ENCODE results near the gene TMEM184A. TPM values are rescaled to one million over a fixed set of nuclear protein-coding genes. Genes with fewer than 3 reads are reported as not detected.

Gene TMEM184A
- total RNA-seq, 8 experiments from 2014 or later: 0.16 to 1.2 (median 0.47) TPM

DNA sequence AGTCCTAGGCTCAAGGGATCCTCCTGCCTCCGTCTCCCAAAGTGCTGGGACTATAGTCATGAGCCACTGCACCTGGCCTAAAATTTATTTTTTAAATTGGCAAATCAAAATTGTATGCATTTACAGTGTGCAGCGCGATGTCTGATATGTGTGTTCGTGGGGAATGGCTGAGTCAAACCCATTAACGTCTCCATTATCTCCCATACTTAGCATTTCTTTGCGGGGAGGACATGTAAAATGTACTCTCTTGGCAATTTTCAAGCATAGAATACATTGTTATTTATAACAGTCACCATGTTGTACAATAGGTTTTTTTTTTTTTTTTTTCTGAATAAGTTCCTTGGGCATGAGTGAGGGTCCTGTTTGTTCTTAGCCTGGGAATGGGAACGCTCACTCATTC, 3.8 kb downstream of the TMEM184A start:
- H3K4me3 ChIP-seq: no peak overlapping the region
- ATAC-seq (replicated peaks in 6 of 8): no peak
- peaks cover 14 to 19% of the 10 kb centered on the region in 2 donors for H3K4me1 ChIP-seq (replicated peaks in 1 of 2)
- in situ Hi-C loops (cut with MboI; ENCODE audit: low pct_unique_long_range_greater_than_20kb in 2 of 9, low sequenced_read_pairs in 9 of 9, unreplicated experiment in 9 of 9): loop anchor here in 1 of 9 experiments (25.0 kb wide), 1 partner anchor 660 kb away; no protein-coding TSS in a partner anchor
- WGBS, 10 experiments: 43 to 100% (median 73%) methylated on average over 1 to 6 of the region's 7 CpGs; no CpG with 5 or more reads in 1 of the 10 experiments
- no peak overlapping the region for H3K27ac ChIP-seq

GRCh38 chr7:1550846-1551155, 5.2 kb downstream of the TMEM184A start:
- H3K27ac ChIP-seq: no peak overlapping the region
- in situ Hi-C loops (cut with MboI; ENCODE audit: low pct_unique_long_range_greater_than_20kb in 2 of 9, low sequenced_read_pairs in 9 of 9, unreplicated experiment in 9 of 9): loop anchor here in 1 of 9 experiments (25.0 kb wide), 1 partner anchor 662 kb away; no protein-coding TSS in a partner anchor
- no peak overlapping the region for H3K4me3 ChIP-seq
- 93 to 95% methylated on average over 4 to 6 of the region's 17 CpGs; no CpG with 5 or more reads in 8 of the 10 experiments for WGBS, 10 experiments
- ATAC-seq (replicated peaks in 6 of 8): no peak
- peaks cover 10 to 12% of the 10 kb centered on the region in 2 donors for H3K4me1 ChIP-seq (replicated peaks in 1 of 2)

DNA sequence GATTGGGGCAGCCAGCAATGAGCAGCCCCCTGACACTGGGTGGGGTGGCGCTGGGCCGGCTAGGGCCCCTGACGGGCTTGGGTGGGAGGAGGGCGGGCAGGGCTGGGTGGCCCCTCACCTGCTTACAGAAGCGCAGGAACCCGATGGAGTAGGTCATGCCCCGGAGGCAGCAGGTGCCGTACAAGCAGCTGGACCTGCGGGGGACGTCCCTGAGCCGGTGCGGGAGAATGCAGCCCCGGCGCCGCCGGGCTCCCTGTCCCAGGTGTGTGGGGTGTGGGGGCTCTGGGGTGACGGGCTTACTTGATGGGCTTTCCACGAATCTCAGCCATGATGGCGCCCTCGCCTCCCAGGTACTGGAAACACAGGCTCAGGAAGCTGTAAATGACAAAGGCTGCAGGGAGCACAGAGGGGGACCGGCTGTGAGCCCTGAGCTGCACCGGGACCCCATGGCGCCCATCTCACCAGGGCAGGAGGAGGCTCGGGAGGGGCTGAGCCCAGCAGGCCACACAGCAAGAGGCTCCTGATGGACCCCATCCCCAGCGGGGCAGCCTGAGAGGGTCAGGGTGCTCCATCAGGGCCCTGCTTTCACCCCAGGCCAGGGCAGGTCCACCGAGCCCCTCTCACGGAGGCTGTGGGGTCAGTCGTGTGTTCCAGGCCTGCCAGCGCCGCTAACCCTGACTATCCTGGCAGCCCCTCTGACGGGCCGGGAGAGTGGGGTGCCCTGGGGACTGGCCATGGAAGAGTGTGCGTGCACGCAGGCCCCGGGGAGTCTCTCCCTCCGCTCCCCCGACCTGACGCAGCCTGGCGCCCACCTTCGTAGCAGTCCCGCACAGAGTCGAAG, 5.8 kb downstream of the TMEM184A start:
- H3K27ac ChIP-seq: no peak overlapping the region
- H3K4me1 ChIP-seq (replicated peaks in 1 of 2): peaks cover 4 to 6% of the 10 kb centered on the region in 2 donors
- WGBS, 10 experiments: 50 to 94% methylated on average over 2 to 3 of the region's 42 CpGs; no CpG with 5 or more reads in 8 of the 10 experiments
- H3K4me3 ChIP-seq: no peak overlapping the region
- in situ Hi-C loops (cut with MboI; ENCODE audit: low pct_unique_long_range_greater_than_20kb in 2 of 9, low sequenced_read_pairs in 9 of 9, unreplicated experiment in 9 of 9): loop anchor here in 1 of 9 experiments (25.0 kb wide), 1 partner anchor 662 kb away; no protein-coding TSS in a partner anchor
- no peak for ATAC-seq (replicated peaks in 6 of 8)

DNA sequence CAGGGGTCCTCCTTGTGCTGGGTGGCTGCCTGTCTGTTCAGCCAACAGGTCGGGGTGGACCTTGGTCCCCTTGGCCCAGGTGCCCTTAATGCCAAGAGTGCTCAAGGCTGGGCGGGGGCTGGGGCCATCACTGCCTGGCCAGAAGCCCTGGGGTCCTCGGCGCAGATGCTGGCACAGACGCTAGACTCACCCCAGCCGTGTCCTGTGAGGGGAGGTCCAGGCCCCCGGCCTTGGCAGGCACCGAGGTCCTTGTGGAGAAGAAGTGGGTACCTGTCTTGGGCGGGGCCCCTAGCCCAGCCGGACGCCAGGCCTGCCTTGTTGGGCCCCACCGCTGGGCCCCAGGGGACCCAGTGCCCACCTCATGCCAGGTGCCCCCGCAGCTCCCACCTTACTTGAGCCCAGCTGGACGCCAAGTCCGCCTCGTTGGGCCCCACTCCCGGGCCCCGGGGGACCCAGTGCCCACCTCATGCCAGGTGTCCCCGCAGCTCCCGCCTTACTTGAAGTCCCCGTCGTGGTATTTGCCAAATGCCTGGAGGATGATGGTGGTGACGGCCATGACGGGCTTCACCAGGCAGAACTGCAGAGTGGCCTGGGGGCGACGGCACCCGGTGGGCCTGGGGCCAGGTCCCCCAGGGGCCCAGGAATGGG, 6.5 kb downstream of the TMEM184A start:
- WGBS, 10 experiments: 80% methylated on average over 3 of the region's 27 CpGs; no CpG with 5 or more reads in 9 of the 10 experiments
- no peak for ATAC-seq (replicated peaks in 6 of 8)

DNA sequence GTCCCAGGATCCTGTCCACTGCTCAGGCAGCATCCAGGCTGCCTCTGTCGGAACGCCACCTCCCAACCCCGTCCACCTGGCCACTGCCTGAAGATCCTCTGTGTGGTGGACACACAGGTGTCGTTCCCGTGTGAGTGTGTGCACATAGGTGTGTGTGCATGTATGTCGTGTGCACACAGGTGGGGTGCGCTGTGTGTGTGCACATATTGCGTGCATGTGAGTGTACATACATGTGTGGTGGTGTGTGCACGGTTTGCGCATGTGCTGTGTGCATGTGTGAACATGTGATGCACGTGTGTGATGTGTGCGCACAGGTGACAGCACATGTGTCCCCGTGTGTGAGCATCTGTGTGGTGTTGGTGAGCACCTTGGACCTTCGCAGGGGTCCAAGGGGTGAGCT, 7.1 kb downstream of the TMEM184A start:
- in situ Hi-C loops (cut with MboI; ENCODE audit: low pct_unique_long_range_greater_than_20kb in 2 of 9, low sequenced_read_pairs in 9 of 9, unreplicated experiment in 9 of 9): no loop called here
- WGBS, 10 experiments: 57 to 90% (median 77%) methylated on average over 2 to 11 of the region's 14 CpGs; no CpG with 5 or more reads in 7 of the 10 experiments
- no peak overlapping the region for H3K4me3 ChIP-seq
- ATAC-seq (replicated peaks in 6 of 8): no peak
- peaks cover 0 to 10% of the 10 kb centered on the region in 2 donors for H3K4me1 ChIP-seq (replicated peaks in 1 of 2)
- H3K27ac ChIP-seq: no peak overlapping the region

More for the DNA sequence above, 6.5 kb downstream of the TMEM184A start:
- peaks cover 0 to 5% of the 10 kb centered on the region in 2 donors for H3K4me1 ChIP-seq (replicated peaks in 1 of 2)
- H3K4me3 ChIP-seq: no peak overlapping the region
- H3K27ac ChIP-seq: no peak overlapping the region
- in situ Hi-C loops (cut with MboI; ENCODE audit: low pct_unique_long_range_greater_than_20kb in 2 of 9, low sequenced_read_pairs in 9 of 9, unreplicated experiment in 9 of 9): loop anchor here in 1 of 9 experiments (25.0 kb wide), 1 partner anchor 663 kb away; no protein-coding TSS in a partner anchor

DNA sequence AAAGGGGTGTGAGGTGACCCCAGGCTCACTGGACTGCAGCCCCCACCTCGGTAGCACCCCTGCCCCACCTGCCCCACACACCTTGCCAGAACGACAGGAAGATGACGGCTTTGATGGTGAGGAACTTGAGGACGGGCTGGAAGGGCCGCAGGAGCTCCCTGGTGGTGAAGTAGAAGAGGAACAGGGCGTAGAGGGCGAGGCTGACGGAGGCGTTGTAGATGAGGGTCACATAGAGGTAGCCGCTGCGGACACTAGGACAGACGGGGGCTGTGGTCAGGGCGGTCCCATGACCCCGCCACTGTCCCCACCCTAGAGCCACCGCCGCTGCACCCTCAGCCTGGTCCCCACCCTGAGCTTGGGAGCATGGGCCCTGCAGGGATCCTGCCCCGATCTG, 7.6 kb downstream of the TMEM184A start:
- WGBS, 10 experiments: 100% methylated on average over 1 of the region's 17 CpGs; no CpG with 5 or more reads in 9 of the 10 experiments
- H3K27ac ChIP-seq: no peak overlapping the region
- no peak overlapping the region for H3K4me3 ChIP-seq
- ATAC-seq (replicated peaks in 6 of 8): peak in 2 of 8 experiments; percentile 31 to 33
- H3K4me1 ChIP-seq (replicated peaks in 1 of 2): peaks cover 3 to 15% of the 10 kb centered on the region in 2 donors
- in situ Hi-C loops (cut with MboI; ENCODE audit: low pct_unique_long_range_greater_than_20kb in 2 of 9, low sequenced_read_pairs in 9 of 9, unreplicated experiment in 9 of 9): no loop called here

GRCh38 chr7:1547777-1548437, 8.1 kb downstream of the TMEM184A start:
- in situ Hi-C loops (cut with MboI; ENCODE audit: low pct_unique_long_range_greater_than_20kb in 2 of 9, low sequenced_read_pairs in 9 of 9, unreplicated experiment in 9 of 9): no loop called here
- 86 to 100% methylated on average over 4 of the region's 35 CpGs; no CpG with 5 or more reads in 8 of the 10 experiments for WGBS, 10 experiments
- H3K27ac ChIP-seq: no peak overlapping the region
- H3K4me1 ChIP-seq (replicated peaks in 1 of 2): peaks cover 9 to 21% of the 10 kb centered on the region in 2 donors
- no peak overlapping the region for H3K4me3 ChIP-seq
- no peak for ATAC-seq (replicated peaks in 6 of 8)

- no peak for ATAC-seq (replicated peaks in 6 of 8)
- in situ Hi-C loops (cut with MboI; ENCODE audit: low pct_unique_long_range_greater_than_20kb in 2 of 9, low sequenced_read_pairs in 9 of 9, unreplicated experiment in 9 of 9): no loop called here
- no peak overlapping the region for H3K27ac ChIP-seq
- 84 to 100% (median 100%) methylated on average over 1 to 6 of the region's 41 CpGs; no CpG with 5 or more reads in 7 of the 10 experiments for WGBS, 10 experiments
- no peak overlapping the region for H3K4me3 ChIP-seq
- H3K4me1 ChIP-seq (replicated peaks in 1 of 2): peaks cover 14 to 28% of the 10 kb centered on the region in 2 donors
Observed at GRCh38 chr7:1546909-1547776, 8.9 kb downstream of the TMEM184A start.

- in situ Hi-C loops (cut with MboI; ENCODE audit: low pct_unique_long_range_greater_than_20kb in 2 of 9, low sequenced_read_pairs in 9 of 9, unreplicated experiment in 9 of 9): no loop called here
- Histone ChIP-seq H3K4me1 (replicated peaks in 1 of 2) (peaks cover 14 to 32% of the 10 kb centered on the region in 2 donors), H3K27ac (no peak overlapping the region), H3K4me3 (no peak overlapping the region)
- peak in 1 of 8 experiments; percentile 13 for ATAC-seq (replicated peaks in 6 of 8)
- WGBS, 10 experiments: 60 to 92% (median 86%) methylated on average over 1 to 10 of the region's 28 CpGs; no CpG with 5 or more reads in 7 of the 10 experiments
Observed at GRCh38 chr7:1546274-1546908, 9.6 kb downstream of the TMEM184A start.

GRCh38 chr7:1545417-1546246, 10.4 kb downstream of the TMEM184A start:
- WGBS, 10 experiments: 40 to 100% (median 60%) methylated on average over 1 to 3 of the region's 40 CpGs; no CpG with 5 or more reads in 7 of the 10 experiments
- no peak for ATAC-seq (replicated peaks in 6 of 8)
- Histone ChIP-seq H3K27ac (no peak overlapping the region), H3K4me3 (no peak overlapping the region), H3K4me1 (replicated peaks in 1 of 2) (peaks cover 14 to 32% of the 10 kb centered on the region in 2 donors)
- in situ Hi-C loops (cut with MboI; ENCODE audit: low pct_unique_long_range_greater_than_20kb in 2 of 9, low sequenced_read_pairs in 9 of 9, unreplicated experiment in 9 of 9): no loop called here

GRCh38 chr7:1544896-1545416, 11.0 kb downstream of the TMEM184A start:
- peaks cover 14 to 32% of the 10 kb centered on the region in 2 donors for H3K4me1 ChIP-seq (replicated peaks in 1 of 2)
- peak in 1 of 8 experiments; percentile 1 for ATAC-seq (replicated peaks in 6 of 8)
- H3K4me3 ChIP-seq: no peak overlapping the region
- H3K27ac ChIP-seq: no peak overlapping the region
- in situ Hi-C loops (cut with MboI; ENCODE audit: low pct_unique_long_range_greater_than_20kb in 2 of 9, low sequenced_read_pairs in 9 of 9, unreplicated experiment in 9 of 9): no loop called here
- 82 to 100% (median 95%) methylated on average over 1 to 12 of the region's 16 CpGs; no CpG with 5 or more reads in 5 of the 10 experiments for WGBS, 10 experiments
